Measurements from ENCODE around the gene SMAD6.
"Not testable (repeated sequence)": the region's sequence is repeated elsewhere in the genome, so short reads cannot be mapped to it uniquely, and the experiment has no call there.

SMAD6 gene

DNA sequence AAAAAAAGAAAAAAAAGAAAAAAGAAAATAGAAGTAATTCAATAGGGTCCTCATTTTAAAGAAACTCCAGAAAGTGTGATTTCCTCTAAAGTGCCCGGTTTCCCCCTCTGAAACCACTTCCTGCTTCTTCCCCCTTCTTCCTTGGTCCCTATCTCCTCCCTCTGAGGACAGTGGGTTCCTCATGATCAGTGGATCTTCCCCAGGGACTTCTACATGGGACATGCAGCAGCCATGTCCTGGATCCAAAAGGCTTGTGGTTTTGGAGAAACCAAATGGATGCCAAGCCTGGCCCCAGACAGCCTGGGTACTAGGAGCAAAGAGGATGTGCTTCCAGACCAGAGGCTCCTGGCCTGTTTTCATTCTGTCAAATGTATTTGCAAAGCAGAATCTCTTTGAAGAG is 26.6 kb upstream of the SMAD6 start:
- no peak for DNase-seq (ENCODE audit: low read depth, low spot score)

DNA sequence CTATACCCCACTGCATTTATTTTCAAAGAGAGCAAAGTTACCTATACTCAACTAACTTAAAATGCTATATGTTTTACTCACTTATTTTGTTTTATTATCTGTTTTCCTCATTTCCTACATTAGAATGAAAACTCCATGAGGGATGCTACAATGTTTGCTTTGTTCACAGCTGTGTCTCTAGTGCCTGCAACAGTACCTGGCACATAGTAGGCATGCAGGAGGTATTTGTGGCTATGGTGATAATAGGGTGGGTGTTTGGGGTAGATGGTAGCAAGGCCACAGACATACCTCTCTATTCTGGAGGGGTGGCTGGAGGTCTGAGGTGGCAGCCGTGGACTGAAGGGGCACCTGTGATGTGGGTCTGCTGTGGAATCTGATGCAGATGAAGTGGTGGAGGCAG is 24.7 kb upstream of the SMAD6 start:
- no peak for DNase-seq (ENCODE audit: low read depth, low spot score)

- DNase-seq (ENCODE audit: low read depth, low spot score): no peak
Observed at GRCh38 chr15:66679061-66679656, 22.9 kb upstream of the SMAD6 start.

DNA sequence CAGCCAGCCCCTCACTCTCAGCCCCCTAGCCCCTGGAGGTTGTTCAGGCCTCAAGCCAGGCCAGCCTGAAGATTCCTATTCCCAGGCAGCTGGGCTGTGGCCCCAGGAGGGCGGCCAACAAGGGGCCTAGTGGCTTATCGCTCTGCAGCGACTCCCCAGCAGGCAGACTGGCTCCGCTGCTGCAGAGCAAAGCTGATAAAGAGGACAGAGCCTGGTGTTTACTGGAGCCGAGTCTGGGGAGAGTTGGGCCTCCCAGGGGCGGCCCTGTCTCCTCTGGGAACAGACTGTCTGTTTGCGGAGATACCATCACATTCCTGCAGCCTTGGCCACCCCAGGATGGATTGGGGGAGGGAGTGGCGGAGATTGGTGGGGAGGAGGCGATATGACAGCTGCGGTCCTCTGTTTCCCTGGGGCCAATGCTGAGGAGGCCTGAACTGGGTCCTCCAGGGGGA is 22.4 kb upstream of the SMAD6 start:
- no peak for DNase-seq (ENCODE audit: low read depth, low spot score)

- no peak for DNase-seq (ENCODE audit: low read depth, low spot score)
Observed at GRCh38 chr15:66680502-66680901, 21.5 kb upstream of the SMAD6 start.

DNA sequence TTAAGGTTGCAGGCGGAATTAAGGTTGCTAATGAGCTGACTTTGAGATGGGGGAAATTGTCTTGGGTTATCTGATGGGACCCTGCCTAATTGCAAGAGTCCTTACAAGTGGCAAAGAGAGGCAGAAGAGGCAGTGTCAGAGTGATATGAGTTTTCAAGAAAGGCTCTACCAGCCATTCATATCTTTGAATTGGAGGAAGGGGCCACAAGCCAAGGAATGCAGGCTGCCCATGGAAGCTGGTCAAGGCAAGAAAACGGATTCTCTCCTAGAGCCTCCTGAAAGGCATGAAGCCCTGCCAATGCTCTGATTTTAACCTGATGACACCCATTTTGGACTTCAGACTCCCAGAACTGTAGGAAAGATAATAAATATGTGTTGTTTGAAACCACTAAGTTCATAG is 20.6 kb upstream of the SMAD6 start:
- DNase-seq (ENCODE audit: low read depth, low spot score): no peak

DNA sequence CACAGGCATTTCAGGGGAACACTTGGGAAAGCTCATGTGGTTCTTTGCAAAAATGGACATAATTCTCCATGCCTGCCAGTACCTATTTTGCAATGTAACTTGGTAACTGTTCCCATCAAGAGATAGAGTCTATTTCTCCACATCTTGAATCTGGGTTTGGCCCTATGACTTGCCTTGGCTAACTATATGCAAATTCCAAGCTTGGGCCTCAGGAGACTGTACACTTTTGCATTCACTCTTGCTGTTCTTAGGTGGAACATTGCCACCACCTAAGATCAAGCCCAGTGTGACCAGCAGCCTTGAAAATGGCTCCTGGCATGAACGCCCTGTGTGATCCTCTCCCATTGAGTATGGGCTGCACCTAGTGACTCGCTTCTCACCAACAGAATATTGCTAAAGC is 19.8 kb upstream of the SMAD6 start:
- no peak for DNase-seq (ENCODE audit: low read depth, low spot score)

- no peak for DNase-seq (ENCODE audit: low read depth, low spot score)
Observed at GRCh38 chr15:66682865-66683264, 19.2 kb upstream of the SMAD6 start.

DNA sequence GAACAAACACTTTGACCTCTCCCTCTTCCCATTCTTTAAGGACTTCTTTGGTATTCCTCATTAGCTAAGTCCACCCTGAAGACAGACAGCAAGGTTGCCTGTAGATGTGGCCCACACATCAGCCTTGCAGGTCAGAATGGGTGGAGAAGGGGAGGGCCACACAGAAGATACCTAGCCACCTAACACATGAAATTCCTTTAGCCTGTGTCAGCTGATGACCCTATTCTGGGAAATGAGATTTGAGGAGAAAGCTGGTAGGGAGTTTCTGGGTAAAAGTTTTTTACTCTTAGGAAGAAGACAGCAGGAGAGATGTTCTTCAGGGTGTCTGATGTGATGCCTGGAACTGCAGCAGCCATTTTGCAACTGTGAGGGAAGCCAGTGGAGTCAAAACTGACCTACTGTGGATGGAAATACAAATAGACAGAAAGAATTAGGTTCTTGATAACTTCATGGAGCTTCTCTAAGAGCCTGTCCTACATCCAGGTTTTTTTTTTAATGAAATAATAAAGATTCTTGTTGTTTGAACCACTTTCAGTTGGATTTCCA is 17.8 kb upstream of the SMAD6 start:
- no peak for DNase-seq (ENCODE audit: low read depth, low spot score)

GRCh38 chr15:66685638-66686150 is 16.3 kb upstream of the SMAD6 start:
- no peak for DNase-seq (ENCODE audit: low read depth, low spot score)

- not testable (repeated sequence) for DNase-seq (ENCODE audit: low read depth, low spot score)
Observed at GRCh38 chr15:66690912-66691311, 11.1 kb upstream of the SMAD6 start.

GRCh38 chr15:66691727-66692126 is 10.3 kb upstream of the SMAD6 start:
- no peak for DNase-seq (ENCODE audit: low read depth, low spot score)

GRCh38 chr15:66692391-66692790 is 9.6 kb upstream of the SMAD6 start:
- DNase-seq (ENCODE audit: low read depth, low spot score): no peak

DNA sequence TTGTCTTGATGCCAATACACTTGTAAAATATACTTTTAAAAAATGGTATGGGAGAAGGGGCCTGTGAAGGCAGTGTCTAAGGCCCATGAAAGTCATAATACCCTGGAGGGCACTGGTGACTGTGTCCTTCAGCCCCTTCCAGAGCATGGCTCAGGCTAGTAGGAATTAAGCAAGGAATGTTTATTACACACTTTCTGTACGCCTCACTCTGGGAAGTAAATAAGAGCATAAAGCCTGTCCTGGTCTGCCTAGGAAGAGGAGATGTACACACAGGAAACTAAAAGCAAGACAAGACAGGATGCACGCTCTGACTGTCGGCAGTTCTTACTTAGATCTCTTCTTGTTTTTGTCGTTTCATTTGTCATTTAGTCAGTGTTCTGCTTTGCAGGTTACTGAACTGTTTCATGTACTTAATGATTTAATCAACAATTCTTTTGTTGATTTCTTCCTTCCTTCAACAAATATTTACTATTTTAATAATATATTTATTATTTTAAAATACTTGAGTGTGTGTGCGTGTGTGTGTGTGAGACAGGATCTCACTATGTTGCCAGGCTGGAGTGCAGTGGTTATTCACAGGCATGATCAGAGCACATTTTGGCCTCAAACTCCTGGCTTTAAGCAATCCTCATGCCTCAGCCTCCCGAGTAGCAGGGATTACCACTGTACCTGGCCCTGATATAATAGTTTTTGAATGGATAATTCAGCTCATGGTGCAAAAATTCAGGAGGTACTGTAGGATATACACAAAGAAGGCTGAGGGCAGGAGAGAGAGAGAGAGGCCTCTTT is 9.0 kb upstream of the SMAD6 start:
- no peak for DNase-seq (ENCODE audit: low read depth, low spot score)

- no peak for DNase-seq (ENCODE audit: low read depth, low spot score)
Observed at GRCh38 chr15:66696770-66697169, 5.3 kb upstream of the SMAD6 start.

GRCh38 chr15:66698318-66698961 is 3.6 kb upstream of the SMAD6 start:
- no peak for DNase-seq (ENCODE audit: low read depth, low spot score)

- no peak for DNase-seq (ENCODE audit: low read depth, low spot score)
Observed at GRCh38 chr15:66698971-66699370, 3.1 kb upstream of the SMAD6 start.

GRCh38 chr15:66700412-66700801 is 1.6 kb upstream of the SMAD6 start:
- DNase-seq (ENCODE audit: low read depth, low spot score): no peak

GRCh38 chr15:66700802-66701421 is 1.1 kb upstream of the SMAD6 start:
- DNase-seq (ENCODE audit: low read depth, low spot score): peak; percentile 66

DNA sequence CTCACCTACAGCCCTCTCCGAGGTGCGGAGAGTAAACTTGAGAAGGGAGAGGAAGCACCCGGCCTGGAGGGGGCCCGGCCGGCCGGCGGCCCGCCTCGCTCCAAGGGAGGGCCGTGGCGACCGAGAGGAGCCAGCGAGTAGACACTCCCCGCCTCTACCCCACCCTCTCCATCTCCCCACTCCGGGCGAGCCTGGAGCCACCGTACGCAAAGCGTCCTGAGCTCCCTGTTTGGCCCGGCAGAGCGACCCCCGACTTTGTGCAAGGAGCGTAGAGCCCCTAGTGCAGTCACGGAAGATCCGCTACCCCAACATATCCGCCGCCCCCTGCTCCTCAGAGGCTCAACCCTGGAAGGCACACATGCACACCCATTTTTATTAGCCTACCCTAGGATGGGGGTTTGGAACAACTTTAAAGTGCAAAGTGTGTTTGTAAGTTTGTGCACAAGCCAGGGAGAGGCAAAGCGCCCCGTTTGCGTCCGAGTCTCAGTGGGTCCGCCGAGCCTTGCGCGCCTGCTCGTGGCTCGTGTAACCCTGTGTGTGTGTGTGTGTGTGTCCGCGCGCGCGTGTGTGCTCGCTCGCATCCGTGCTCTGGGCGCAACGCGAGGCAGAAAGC is 508 bp upstream of the SMAD6 start:
- peak; percentile 50 for DNase-seq (ENCODE audit: low read depth, low spot score)

GRCh38 chr15:66702787-66703539 is 927 bp downstream of the SMAD6 start:
- no peak for DNase-seq (ENCODE audit: low read depth, low spot score)

All from brain pericyte (primary cell).